ENCODE measurements around the gene DNAJB6. TPM values are rescaled to one million over a fixed set of nuclear protein-coding genes. Genes with fewer than 3 reads are reported as not detected.

DNAJB6 gene
- total RNA-seq, 1 donor from 2014 or later, result 172 TPM

GRCh38 chr7:157407512-157408257 lies 70.9 kb downstream of the DNAJB6 start:
- no peak overlapping the region for H3K27ac Mint-ChIP-seq
- H3K9ac ChIP-seq, result no peak overlapping the region
- H3K9me3 ChIP-seq (ENCODE audit: low read depth), result no peaks in the 10 kb centered on the region
- no peak for TF ChIP-seq EZH2 (IDR thresholded peaks at IDR 0.05)
- TF ChIP-seq EZH2phosphoT487 (IDR thresholded peaks at IDR 0.05), result no peak
- TF ChIP-seq CTCF (IDR thresholded peaks at IDR 0.05), result no peak
- peaks cover 4% of the 10 kb centered on the region for H3K27me3 Mint-ChIP-seq (ENCODE audit: insufficient read depth, low read depth)
- peaks cover 8% of the 10 kb centered on the region for H3F3A ChIP-seq (ENCODE audit: low read depth)
- H3K4me3 ChIP-seq, result no peak overlapping the region
- no peak overlapping the region for H3K4me2 ChIP-seq
- H3K27me3 ChIP-seq, result no peaks in the 10 kb centered on the region
- no peak overlapping the region for H3K27ac ChIP-seq
- no peak for DNase-seq (ENCODE audit: low spot score)
- peaks cover 3% of the 10 kb centered on the region for H4K20me1 ChIP-seq (ENCODE audit: low read depth)
- no peaks in the 10 kb centered on the region for H3K79me2 ChIP-seq (ENCODE audit: low read depth)
- H3K4me1 ChIP-seq, result peaks cover 2% of the 10 kb centered on the region
- no peaks in the 10 kb centered on the region for H3K9me3 Mint-ChIP-seq
- peaks cover 9% of the 10 kb centered on the region for H3K4me1 Mint-ChIP-seq
- H2AFZ ChIP-seq (replicated peaks), result no peak overlapping the region
- no peak overlapping the region for H3K4me3 Mint-ChIP-seq
- H3K36me3 Mint-ChIP-seq, result peaks cover 21% of the 10 kb centered on the region
- H3K36me3 ChIP-seq, result no peaks in the 10 kb centered on the region

GRCh38 chr7:157408258-157409101 lies 71.7 kb downstream of the DNAJB6 start:
- H3K79me2 ChIP-seq (ENCODE audit: low read depth), result no peaks in the 10 kb centered on the region
- no peak overlapping the region for H3K4me3 Mint-ChIP-seq
- no peaks in the 10 kb centered on the region for H3K9me3 ChIP-seq (ENCODE audit: low read depth)
- no peak overlapping the region for H3K4me2 ChIP-seq
- no peaks in the 10 kb centered on the region for H3K9me3 Mint-ChIP-seq
- H2AFZ ChIP-seq (replicated peaks), result no peak overlapping the region
- no peak overlapping the region for H3K4me3 ChIP-seq
- H3K27me3 ChIP-seq, result no peaks in the 10 kb centered on the region
- no peak overlapping the region for H3K27ac ChIP-seq
- peaks cover 21% of the 10 kb centered on the region for H3K36me3 Mint-ChIP-seq
- peaks cover 4% of the 10 kb centered on the region for H3K27me3 Mint-ChIP-seq (ENCODE audit: insufficient read depth, low read depth)
- H4K20me1 ChIP-seq (ENCODE audit: low read depth), result no peaks in the 10 kb centered on the region
- TF ChIP-seq CTCF (IDR thresholded peaks at IDR 0.05) (no peak), EZH2 (IDR thresholded peaks at IDR 0.05) (no peak), EZH2phosphoT487 (IDR thresholded peaks at IDR 0.05) (no peak)
- H3K4me1 Mint-ChIP-seq, result peaks cover 11% of the 10 kb centered on the region
- no peak for DNase-seq (ENCODE audit: low spot score)
- H3K27ac Mint-ChIP-seq, result peak overlapping the region; percentile 82
- peaks cover 12% of the 10 kb centered on the region for H3F3A ChIP-seq (ENCODE audit: low read depth)
- no peaks in the 10 kb centered on the region for H3K36me3 ChIP-seq
- H3K4me1 ChIP-seq, result peaks cover 10% of the 10 kb centered on the region
- no peak overlapping the region for H3K9ac ChIP-seq

- no peaks in the 10 kb centered on the region for H4K20me1 ChIP-seq (ENCODE audit: low read depth)
- H3K4me2 ChIP-seq, result no peak overlapping the region
- no peak overlapping the region for H3K27ac ChIP-seq
- no peaks in the 10 kb centered on the region for H3K79me2 ChIP-seq (ENCODE audit: low read depth)
- H2AFZ ChIP-seq (replicated peaks), result no peak overlapping the region
- H3K4me3 ChIP-seq, result no peak overlapping the region
- Mint-ChIP-seq H3K27ac (peak overlapping the region; percentile 82), H3K27me3 (ENCODE audit: insufficient read depth, low read depth) (peaks cover 4% of the 10 kb centered on the region), H3K4me1 (peaks cover 11% of the 10 kb centered on the region), H3K4me3 (no peak overlapping the region), H3K9me3 (no peaks in the 10 kb centered on the region), H3K36me3 (peaks cover 21% of the 10 kb centered on the region)
- no peak overlapping the region for H3K9ac ChIP-seq
- DNase-seq (ENCODE audit: low spot score), result no peak
- H3K27me3 ChIP-seq, result no peaks in the 10 kb centered on the region
- TF ChIP-seq CTCF (IDR thresholded peaks at IDR 0.05), result no peak
- TF ChIP-seq EZH2 (IDR thresholded peaks at IDR 0.05), result no peak
- no peaks in the 10 kb centered on the region for H3K36me3 ChIP-seq
- peaks cover 11% of the 10 kb centered on the region for H3K4me1 ChIP-seq
- peaks cover 12% of the 10 kb centered on the region for H3F3A ChIP-seq (ENCODE audit: low read depth)
- H3K9me3 ChIP-seq (ENCODE audit: low read depth), result no peaks in the 10 kb centered on the region
Observed at GRCh38 chr7:157409149-157409752, 72.4 kb downstream of the DNAJB6 start.

Measured in neural progenitor cell (in vitro differentiated cells).